Fibroblast of upper back skin (primary cell): Measurements from ENCODE around the gene OSR1.
A peak's percentile ranks its signal among the peaks of the same experiment; 100 is the strongest.

Source experiments
- DNase-seq: peaks from one replicate; pipeline ENCODE4 v3.0.0-alpha.2; 2013

The OSR1 gene

GRCh38 chr2:19357402-19358241 is 801 bp downstream of the OSR1 start:
- peak; percentile 28 for DNase-seq

- no peak for DNase-seq
These were observed 1.6 kb downstream of the OSR1 start for GRCh38 chr2:19356545-19357401.

DNA sequence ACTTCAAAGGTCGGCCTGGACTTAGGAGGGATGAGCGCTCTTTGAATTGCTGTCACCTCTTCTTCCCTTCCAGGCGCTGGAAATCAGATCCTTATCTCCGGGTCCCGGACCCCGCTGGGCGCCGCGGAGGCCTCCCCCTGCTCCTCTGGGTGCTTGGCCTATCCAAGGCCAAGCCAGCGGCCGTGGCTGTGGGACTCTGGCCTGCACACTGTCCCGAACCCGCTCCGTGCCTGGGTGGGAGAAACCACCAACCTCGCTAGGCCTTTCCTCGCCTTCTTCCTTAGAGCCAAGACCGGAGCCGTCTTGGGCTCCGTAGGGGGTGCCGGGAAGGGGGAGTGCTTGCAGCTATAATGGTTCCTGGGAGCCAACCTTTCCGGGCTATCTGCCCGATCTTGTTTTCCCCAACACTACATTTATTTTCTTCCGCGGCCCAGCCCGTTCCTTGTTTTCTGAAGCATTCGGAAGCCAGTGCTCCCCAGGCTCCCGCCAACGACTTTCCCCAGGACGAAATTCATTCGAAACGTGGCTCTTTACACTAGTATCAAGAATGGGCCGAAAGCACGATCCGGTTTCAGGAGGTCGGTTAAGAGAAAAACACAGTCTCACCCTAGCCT is 2.4 kb downstream of the OSR1 start:
- no peak for DNase-seq

DNA sequence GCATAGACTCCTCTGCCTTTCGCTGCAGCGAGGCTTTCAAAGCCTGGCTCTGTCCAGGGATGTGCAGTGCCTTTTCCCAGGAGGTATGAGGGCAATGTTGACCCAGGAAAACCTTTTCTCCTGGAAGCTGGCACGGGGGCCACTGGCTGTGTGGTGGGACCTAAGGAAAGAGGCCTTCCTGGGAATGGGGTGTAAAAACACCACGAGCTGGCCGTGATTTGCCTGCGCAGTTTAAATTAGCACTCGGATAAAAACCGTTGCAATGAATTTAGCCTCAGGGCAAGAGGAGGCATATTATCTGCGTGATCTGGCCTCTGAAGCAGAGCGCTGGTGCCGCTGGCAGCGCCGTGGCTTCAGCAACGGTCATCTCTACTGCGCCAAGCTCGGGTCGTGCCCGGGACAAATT is 3.0 kb downstream of the OSR1 start:
- no peak for DNase-seq

DNA sequence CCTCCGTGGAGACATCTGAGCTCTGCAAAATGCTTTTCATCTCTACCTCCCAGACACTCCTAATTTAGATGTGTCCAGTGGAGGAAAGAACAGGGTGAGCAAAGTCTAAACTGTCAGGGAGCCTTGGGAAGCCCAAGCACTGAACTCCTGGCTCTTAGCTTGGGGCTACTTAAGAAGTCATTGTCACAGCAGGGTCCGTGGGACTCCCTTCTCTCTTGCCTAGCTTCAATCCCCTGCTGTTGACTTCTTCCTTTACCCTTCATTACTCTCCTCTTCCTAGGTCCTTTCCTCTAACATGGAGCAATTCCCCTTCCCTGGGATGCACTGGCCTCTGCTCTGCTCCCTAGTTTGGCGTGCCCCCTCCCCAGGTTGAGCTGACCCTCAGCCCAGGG is 3.4 kb downstream of the OSR1 start:
- no peak for DNase-seq

GRCh38 chr2:19353721-19354050 is 4.7 kb downstream of the OSR1 start:
- DNase-seq = no peak

DNA sequence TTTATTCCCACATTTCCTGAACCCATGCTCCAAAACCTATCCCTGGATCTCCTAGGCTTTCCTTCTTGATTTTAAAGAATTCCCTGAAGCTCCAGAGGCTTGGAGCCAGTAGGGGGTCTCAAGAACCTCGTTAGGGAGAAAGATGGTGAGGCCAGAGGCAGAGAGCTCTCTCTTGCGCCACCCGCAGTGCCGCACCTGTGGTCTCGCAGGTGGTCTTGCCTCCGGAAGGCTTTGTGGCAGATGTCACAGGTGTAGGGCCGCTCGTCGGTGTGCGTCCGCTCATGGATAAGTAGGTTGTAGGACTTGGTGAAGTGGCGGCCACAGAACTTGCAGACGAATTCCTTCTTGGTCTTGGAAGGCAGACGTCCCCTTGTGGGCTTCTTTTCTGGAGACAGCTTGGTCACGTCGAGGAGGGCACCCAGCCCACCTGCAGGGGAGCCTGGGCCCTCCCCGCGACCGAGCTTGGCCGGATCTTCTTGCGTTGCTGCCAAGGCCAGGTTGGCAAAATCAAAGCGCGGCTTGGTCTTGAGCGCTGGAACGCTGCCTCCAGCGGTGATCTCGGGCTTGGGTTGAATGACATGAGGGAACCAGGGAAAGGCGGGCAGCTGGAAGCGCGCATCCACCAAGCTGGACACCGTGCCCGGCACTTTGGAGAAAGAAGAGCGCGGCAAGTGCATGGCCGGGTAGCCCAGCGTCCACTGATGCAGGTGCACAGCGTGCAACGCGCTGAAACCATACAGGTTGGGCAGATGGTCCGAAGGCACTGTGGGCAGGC is 5.3 kb downstream of the OSR1 start:
- no peak for DNase-seq

DNA sequence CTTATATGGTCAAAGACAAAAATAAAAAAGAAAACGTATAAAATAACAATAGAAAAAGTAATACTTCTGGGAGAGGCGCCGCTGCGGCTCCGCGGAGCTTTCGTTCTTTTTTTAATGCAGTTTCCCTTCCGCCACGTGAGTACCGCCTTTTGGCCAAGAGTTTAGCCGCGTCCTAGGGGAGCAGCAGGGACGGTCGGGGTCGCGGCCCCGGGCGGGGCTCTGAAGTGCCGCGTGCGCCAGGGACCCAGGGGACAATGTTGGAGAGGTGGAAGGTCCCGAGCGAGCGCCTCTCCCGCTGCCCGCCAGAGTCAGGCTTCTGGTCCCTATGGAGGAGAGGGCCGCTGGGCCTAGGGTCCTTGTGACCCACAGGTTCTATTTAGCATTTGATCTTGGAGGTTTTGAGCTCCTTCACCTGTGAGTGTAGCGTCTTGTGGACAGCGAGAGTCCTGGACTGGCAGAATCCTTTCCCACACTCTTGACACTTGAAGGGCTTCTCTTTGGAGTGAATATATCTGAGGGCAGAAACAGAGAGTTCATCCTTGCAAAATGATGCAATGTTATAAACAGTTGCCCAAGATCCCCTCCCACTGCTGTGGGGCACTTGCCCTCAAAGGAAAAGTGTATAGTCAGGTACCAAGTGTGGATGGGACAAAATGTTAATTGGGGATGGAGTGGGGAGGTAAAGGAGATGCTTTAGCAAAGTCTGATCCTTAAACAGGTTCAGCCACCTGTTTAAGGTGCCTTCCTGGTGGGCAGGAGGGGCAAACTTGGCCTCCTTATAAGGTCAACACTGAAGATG is 6.3 kb downstream of the OSR1 start:
- DNase-seq = no peak

DNA sequence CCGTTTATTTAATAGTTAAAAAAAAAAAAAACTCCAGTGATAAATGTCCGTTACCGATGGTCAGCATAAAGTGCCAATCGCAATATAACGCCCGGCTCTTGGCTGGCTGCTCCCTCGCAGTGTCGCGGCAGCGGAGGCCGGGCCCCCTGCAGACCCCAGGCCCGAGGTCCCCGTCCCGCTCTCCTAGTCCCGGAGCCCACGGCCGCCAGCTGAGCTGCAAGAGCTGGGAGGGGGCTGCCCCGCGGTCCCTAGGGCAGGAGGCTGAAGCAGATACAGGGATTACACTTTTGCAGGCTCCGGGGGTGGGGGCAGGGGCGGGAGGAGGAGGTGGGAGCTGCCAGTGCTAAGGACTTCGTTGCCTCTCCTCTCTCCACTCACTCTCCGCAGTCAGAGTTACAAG is 6.9 kb downstream of the OSR1 start:
- DNase-seq = no peak

DNA sequence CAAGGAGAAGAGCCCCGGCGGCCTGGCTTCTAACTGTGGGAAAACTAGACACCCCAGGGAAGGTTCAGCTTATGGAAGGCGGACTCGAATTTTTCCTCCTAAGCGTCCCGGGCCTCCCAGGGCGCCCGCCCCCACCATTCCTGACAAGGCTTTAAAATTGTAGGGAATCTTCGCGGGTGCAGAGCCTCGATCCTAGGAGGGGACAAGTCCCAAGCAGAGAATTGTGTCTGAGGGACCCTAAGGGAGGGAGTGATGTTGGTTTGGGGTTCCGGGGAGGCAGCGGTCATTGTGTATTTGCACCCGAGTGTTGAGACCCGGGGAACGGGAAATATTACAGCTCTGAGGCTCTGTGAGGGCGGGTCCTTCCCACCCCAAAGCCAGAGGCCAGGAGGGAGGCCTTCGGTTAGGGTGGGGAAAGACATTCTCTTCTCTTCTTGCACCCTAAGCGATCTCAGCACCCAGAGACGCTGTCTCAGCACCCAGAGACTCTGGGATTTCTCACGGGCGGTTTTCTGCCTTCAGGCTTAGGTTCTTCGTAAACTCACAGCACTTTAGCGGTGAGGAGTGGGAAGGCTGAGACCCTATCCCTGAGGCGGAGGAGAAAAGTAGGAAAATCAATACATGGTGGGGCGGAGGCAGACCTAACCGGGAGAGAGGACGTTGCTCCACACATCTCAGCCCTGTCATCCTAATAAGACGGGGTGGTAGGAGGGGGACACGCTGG is 7.6 kb downstream of the OSR1 start:
- DNase-seq = no peak

DNA sequence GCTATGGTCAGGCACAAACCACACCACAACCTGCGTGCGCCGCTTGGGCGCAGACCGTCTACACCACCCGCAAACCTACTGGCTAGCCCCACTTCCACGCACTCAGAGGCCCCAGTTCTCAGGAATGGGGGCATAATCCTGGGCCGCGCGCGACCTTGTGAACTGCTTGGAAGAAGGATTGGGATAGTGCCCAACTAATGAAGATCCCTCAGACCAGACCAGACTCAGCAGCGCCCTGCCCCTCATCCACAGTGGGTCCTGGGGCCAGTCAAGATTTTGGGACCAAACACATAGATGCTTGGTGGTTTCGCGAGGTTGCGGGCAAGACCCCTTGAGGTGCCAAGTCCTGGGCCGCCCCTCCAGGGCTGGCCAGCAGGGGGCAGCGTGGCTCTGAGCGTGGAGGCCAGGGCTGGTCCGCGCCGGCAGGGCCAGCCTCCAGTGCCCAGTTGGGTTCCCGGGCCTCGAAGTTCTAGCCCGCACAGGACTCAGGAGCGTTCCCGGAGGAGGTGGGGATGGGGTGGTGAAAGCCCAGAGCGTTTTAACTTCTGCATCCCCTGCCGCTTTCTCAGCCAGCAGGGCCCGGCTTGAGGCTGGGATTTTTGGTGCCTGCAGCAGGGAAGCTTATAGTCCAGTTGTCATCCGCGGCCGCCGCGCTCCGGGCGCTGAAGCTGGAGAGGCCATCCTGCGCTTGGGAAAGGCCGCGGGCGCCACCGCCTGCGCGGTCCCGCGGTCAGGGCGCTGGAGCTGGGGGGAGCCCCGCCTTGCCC is 8.3 kb downstream of the OSR1 start:
- DNase-seq = no peak

DNA sequence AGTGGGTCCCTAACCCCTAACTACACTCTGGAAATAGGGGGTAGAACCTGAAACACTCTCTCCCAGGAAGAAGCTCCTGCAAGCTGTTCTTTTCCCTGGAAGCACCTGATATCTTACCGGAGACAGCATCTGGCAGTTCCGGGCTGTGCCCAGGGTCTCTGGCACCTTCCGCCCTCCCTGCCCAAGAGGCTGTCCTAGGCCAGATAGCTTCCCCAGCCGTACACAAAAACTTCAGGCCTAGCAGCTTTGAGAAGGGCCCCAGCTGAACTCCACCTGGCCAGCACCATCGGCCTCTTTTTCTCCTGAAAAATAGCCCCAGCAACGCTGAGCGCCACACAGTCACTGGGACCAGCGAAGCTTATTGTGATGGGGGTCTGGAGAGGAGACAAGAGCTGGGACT is 9.7 kb downstream of the OSR1 start:
- no peak for DNase-seq

GRCh38 chr2:19347619-19348562 is 10.5 kb downstream of the OSR1 start:
- peak; percentile 97 for DNase-seq

DNA sequence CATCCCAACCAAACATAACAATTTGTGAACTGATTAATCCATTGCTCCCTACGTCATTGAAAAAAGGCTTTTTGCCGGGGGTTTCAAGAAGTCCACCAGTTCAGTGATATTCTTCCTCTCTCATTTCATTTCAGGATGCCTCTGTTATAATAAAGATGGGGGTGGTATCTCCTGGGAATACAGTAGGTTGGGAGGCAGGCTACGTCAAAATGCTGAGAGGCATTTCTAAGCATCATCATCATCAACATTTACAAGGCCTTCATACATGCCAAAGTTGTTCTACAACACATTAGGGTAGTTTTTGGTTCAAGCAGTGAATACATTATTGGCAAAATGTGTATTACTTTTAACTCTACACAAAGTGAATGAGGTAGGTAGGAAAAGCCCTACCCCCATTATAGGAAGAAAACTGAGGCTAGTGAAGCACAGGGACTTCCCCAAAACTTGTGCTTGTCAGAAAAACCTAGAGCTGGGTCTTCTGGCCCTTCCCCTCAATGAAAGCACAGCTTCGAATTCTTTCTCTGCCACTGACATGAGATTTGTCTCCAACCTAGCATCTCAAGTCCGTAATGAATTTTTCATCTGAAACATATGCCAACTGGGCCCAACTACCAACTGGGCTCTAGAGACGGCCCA is 11.3 kb downstream of the OSR1 start:
- DNase-seq = no peak

DNA sequence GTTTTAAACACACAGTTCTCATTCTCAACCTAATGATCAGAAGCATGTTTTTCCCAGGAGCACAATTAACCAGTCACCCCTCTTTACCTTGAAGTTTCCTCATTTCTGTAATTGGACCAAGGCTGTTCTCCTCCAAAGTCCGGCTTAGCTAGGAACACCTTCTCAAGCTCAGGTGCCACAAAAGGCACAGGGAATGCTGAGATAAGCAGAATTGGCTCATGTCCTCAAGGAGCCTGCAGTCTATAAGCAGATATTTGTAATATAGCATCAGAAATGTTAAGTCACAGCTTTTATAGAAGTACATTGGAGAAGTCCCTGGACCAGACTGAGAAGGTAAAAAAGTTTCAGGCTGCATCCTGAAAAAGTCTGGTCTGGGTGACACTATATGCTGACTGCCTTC is 20.7 kb downstream of the OSR1 start:
- DNase-seq = no peak

DNA sequence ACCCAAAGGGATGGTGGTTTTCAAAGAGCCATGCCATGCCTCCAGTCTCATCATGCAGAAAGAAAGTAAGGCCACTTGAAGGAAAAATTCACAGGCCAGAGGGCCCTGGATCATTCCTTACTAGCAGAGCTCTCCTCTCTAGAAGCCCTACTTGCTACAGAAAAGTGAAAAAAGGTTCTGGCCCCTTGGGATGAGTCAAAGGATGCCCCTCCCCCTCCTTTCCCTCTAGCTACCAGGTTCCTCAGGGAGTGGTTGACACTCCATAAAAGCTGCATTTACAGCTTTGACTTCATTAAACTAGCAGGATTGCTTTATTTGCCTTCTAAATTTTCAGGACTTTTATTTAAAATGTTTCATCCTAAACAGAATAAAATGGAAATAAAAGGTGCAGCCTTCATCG is 21.2 kb downstream of the OSR1 start:
- DNase-seq = no peak

DNA sequence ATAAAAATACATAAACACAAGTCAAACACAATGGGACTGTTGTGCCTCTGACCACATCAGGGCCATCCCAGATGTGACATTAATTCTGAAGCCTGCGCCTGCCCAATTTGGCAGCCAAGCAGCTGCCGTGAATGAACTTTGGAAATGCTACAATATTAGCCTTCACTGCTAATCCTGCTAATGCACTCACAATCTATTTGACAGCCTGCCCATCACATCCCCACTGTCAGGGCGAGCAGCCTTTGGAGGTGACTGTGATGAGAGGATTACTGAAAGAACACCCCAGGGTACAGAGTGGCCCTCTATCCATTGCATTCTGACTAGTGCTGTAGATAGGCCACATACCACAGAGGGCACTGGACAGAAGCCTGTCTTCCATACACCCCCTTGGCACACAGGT is 21.6 kb downstream of the OSR1 start:
- no peak for DNase-seq

- no peak for DNase-seq
These were observed 25.9 kb downstream of the OSR1 start for GRCh38 chr2:19332503-19332902.

- no peak for DNase-seq
These were observed 27.0 kb downstream of the OSR1 start for GRCh38 chr2:19331450-19331849.
